HEK293 (cell line): ENCODE data around the gene PKNOX1.

Experiments used
- FEZF1 ChIP-seq: fragments of 450-650 bp; formaldehyde crosslinking; IDR thresholded peaks from 2 replicates; pipeline ENCODE4 v1.5.1; 2016; ENCODE audit warnings: missing biosample characterization, missing genetic modification characterization
- GFI1B ChIP-seq: fragments of 450-650 bp; formaldehyde crosslinking; IDR thresholded peaks from 2 replicates; pipeline ENCODE4 v1.5.1; 2016; ENCODE audit warnings: missing biosample characterization, missing genetic modification characterization
- GLIS1 ChIP-seq: fragments of 450-650 bp; formaldehyde crosslinking; IDR thresholded peaks from 2 replicates; pipeline ENCODE4 v1.5.1; 2016; ENCODE audit warnings: missing biosample characterization, missing genetic modification characterization
- INSM2 ChIP-seq: fragments of 450-650 bp; formaldehyde crosslinking; IDR thresholded peaks from 2 replicates; pipeline ENCODE4 v1.5.1; 2016; ENCODE audit warnings: missing biosample characterization, missing genetic modification characterization
- KLF17 ChIP-seq: fragments of 450-650 bp; formaldehyde crosslinking; IDR thresholded peaks from 2 replicates; pipeline ENCODE4 v1.5.1; 2016; ENCODE audit warnings: missing biosample characterization, missing genetic modification characterization
- PBX3 ChIP-seq: sonication (generic); formaldehyde crosslinking; IDR thresholded peaks from 2 replicates; pipeline ENCODE4 v1.8.1; 2022; ENCODE audit warnings: mild to moderate bottlenecking, moderate library complexity, missing genetic modification reagents
- PRDM2 ChIP-seq: fragments of 450-650 bp; formaldehyde crosslinking; IDR thresholded peaks from 2 replicates; pipeline ENCODE4 v1.5.1; 2016; ENCODE audit warnings: missing biosample characterization, missing genetic modification characterization, borderline replicate concordance
- RBAK ChIP-seq: fragments of 450-650 bp; formaldehyde crosslinking; IDR thresholded peaks from 2 replicates; pipeline ENCODE4 v1.5.1; 2016; ENCODE audit warnings: missing biosample characterization, missing genetic modification characterization
- TRIM28 ChIP-seq: IDR thresholded peaks from 2 replicates; pipeline ENCODE4 v1.6.1; 2011; ENCODE audit warnings: low read length, control low read depth, borderline replicate concordance
- YY2 ChIP-seq: fragments of 450-650 bp; formaldehyde crosslinking; IDR thresholded peaks from 2 replicates; pipeline ENCODE4 v1.5.1; 2016; ENCODE audit warnings: missing biosample characterization, missing genetic modification characterization
- ZBTB20 ChIP-seq: fragments of 450-650 bp; formaldehyde crosslinking; IDR thresholded peaks from 2 replicates; pipeline ENCODE4 v1.5.1; 2016; ENCODE audit warnings: missing biosample characterization, missing genetic modification characterization
- ZNF112 ChIP-seq: fragments of 450-650 bp; formaldehyde crosslinking; IDR thresholded peaks from 2 replicates; pipeline ENCODE4 v1.5.0; 2017; ENCODE audit warnings: missing biosample characterization, missing genetic modification characterization
- ZNF121 ChIP-seq: fragments of 450-650 bp; formaldehyde crosslinking; IDR thresholded peaks from 2 replicates; pipeline ENCODE4 v1.5.1; 2016; ENCODE audit warnings: missing biosample characterization, missing genetic modification characterization
- ZNF146 ChIP-seq: fragments of 450-650 bp; formaldehyde crosslinking; IDR thresholded peaks from 2 replicates; pipeline ENCODE4 v1.5.1; 2016; ENCODE audit warnings: missing biosample characterization, missing genetic modification characterization
- ZNF175 ChIP-seq: fragments of 450-650 bp; formaldehyde crosslinking; IDR thresholded peaks from 2 replicates; pipeline ENCODE4 v1.5.1; 2016; ENCODE audit warnings: missing biosample characterization, missing genetic modification characterization
- ZNF302 ChIP-seq: fragments of 450-650 bp; formaldehyde crosslinking; IDR thresholded peaks from 2 replicates; pipeline ENCODE4 v1.5.1; 2016; ENCODE audit warnings: missing biosample characterization, missing genetic modification characterization, low read depth
- ZNF324 ChIP-seq: fragments of 450-650 bp; formaldehyde crosslinking; IDR thresholded peaks from 2 replicates; pipeline ENCODE4 v1.5.1; 2016; ENCODE audit warnings: missing biosample characterization, missing genetic modification characterization
- ZNF449 ChIP-seq: fragments of 450-650 bp; formaldehyde crosslinking; IDR thresholded peaks from 2 replicates; pipeline ENCODE4 v1.5.1; 2017; ENCODE audit warnings: missing biosample characterization, mild to moderate bottlenecking, missing genetic modification characterization, moderate library complexity
- ZNF555 ChIP-seq: fragments of 450-650 bp; formaldehyde crosslinking; conservative IDR thresholded peaks from 2 replicates; pipeline ENCODE4 v1.5.1; 2017; ENCODE audit warnings: missing biosample characterization, mild to moderate bottlenecking, missing genetic modification characterization, inconsistent platforms
- ZNF561 ChIP-seq: fragments of 450-650 bp; IDR thresholded peaks from 2 replicates; pipeline ENCODE4 v1.5.1; 2018; ENCODE audit warnings: missing biosample characterization, missing genetic modification characterization, borderline replicate concordance
- ZNF610 ChIP-seq: fragments of 450-650 bp; formaldehyde crosslinking; IDR thresholded peaks from 2 replicates; pipeline ENCODE4 v1.5.1; 2016; ENCODE audit warnings: missing biosample characterization, missing genetic modification characterization, borderline replicate concordance
- ZNF623 ChIP-seq: fragments of 450-650 bp; formaldehyde crosslinking; IDR thresholded peaks from 2 replicates; pipeline ENCODE4 v1.5.1; 2016; ENCODE audit warnings: missing biosample characterization, missing genetic modification characterization
- ZNF624 ChIP-seq: fragments of 450-650 bp; formaldehyde crosslinking; IDR thresholded peaks from 2 replicates; pipeline ENCODE4 v1.5.1; 2017; ENCODE audit warnings: missing biosample characterization, missing genetic modification characterization
- ZNF645 ChIP-seq: fragments of 450-650 bp; formaldehyde crosslinking; IDR thresholded peaks from 2 replicates; pipeline ENCODE4; 2016; ENCODE audit warnings: missing biosample characterization, missing genetic modification characterization
- ZNF768 ChIP-seq: fragments of 450-650 bp; formaldehyde crosslinking; IDR thresholded peaks from 2 replicates; pipeline ENCODE4 v1.5.1; 2018; ENCODE audit warnings: missing biosample characterization, mild to moderate bottlenecking, missing genetic modification characterization
- ZNF777 ChIP-seq: fragments of 450-650 bp; formaldehyde crosslinking; IDR thresholded peaks from 2 replicates; pipeline ENCODE4 v1.5.1; 2017; ENCODE audit warnings: missing biosample characterization, missing genetic modification characterization, borderline replicate concordance
- ZNF785 ChIP-seq: fragments of 450-650 bp; formaldehyde crosslinking; IDR thresholded peaks from 2 replicates; pipeline ENCODE4 v1.5.1; 2016; ENCODE audit warnings: missing biosample characterization, missing genetic modification characterization

Gene PKNOX1

GRCh38 chr21:42974832-42975820 is 764 bp downstream of the PKNOX1 start (continued):
- TF ChIP-seq PRDM2 (tag by site-specific recombination), result no peak
- no peak for TF ChIP-seq ZNF645 (tag by site-specific recombination)
- TF ChIP-seq ZNF112 (tag by site-specific recombination), result no peak
- TF ChIP-seq ZNF324, result no peak; the same call in 1 of the 2 replicates
- TF ChIP-seq ZNF624, result peak; percentile 38; the same call in 1 of the 2 replicates
- no peak for TF ChIP-seq FEZF1 (tag by site-specific recombination)
- TF ChIP-seq ZNF785 (tag by site-specific recombination), result no peak
- peak; percentile 40; the same call in 1 of the 2 replicates for TF ChIP-seq KLF17 (tag by site-specific recombination)
- TF ChIP-seq RBAK (tag by site-specific recombination), result no peak
- TF ChIP-seq ZNF555 (tag by site-specific recombination), result no peak
- peak; percentile 62; the same call in 1 of the 2 replicates for TF ChIP-seq ZNF610 (tag by site-specific recombination)
- no peak for TF ChIP-seq ZNF302 (tag by site-specific recombination)
- TF ChIP-seq ZNF768 (tag by site-specific recombination), result no peak
- TF ChIP-seq ZNF777 (tag by site-specific recombination), result no peak
- TF ChIP-seq ZNF449 (tag by site-specific recombination), result peak; percentile 38; the same call in 1 of the 2 replicates
- TF ChIP-seq GFI1B (tag by site-specific recombination), result no peak
- no peak for TF ChIP-seq INSM2 (tag by site-specific recombination)
- peak; percentile 84 for TF ChIP-seq ZBTB20 (tag by site-specific recombination)
- peak; percentile 18; the same call in 1 of the 2 replicates for TF ChIP-seq ZNF623 (tag by site-specific recombination)
- TF ChIP-seq PBX3 (CRISPR knock-in tag), result 0 out of 2 replicates have a peak, but pooled peaks have one; percentile 41
- no peak for TF ChIP-seq ZNF146
- peak; percentile 81 for TF ChIP-seq ZNF561 (tag by site-specific recombination)
- no peak for TF ChIP-seq ZNF121
- peak; percentile 84 for TF ChIP-seq GLIS1 (tag by site-specific recombination)
- TF ChIP-seq YY2, result peak; percentile 92
- no peak for TF ChIP-seq ZNF175 (tag by site-specific recombination)
- no peak for TF ChIP-seq TRIM28
